GM19240 (cell line): ENCODE results near the gene ZC2HC1C.
A peak's percentile ranks its signal among the peaks of the same experiment; 100 is the strongest.
"Not testable (repeated sequence)": the region's sequence is repeated elsewhere in the genome, so short reads cannot be mapped to it uniquely, and the experiment has no call there.

Source experiments
- DNase-seq: peaks from one replicate; pipeline ENCODE4 v3.0.0; 2011; ENCODE audit warnings: low spot score; ENCODE audit not compliant: insufficient read length

The ZC2HC1C gene

GRCh38 chr14:75054421-75054820 lies 15.0 kb upstream of the ZC2HC1C start:
- DNase-seq = no peak

GRCh38 chr14:75059642-75060041 lies 9.8 kb upstream of the ZC2HC1C start:
- DNase-seq = no peak

GRCh38 chr14:75060420-75060819 lies 9.0 kb upstream of the ZC2HC1C start:
- DNase-seq = no peak

- no peak for DNase-seq
Observed at GRCh38 chr14:75063013-75063412, 6.4 kb upstream of the ZC2HC1C start.

GRCh38 chr14:75063491-75064204 lies 5.8 kb upstream of the ZC2HC1C start, which contains the start of gene ACYP1:
ACYP1 (minus strand) TSS chr14:75064024; CDS start chr14:75063553, 471 bp downstream.
- peak; percentile 74 for DNase-seq

- DNase-seq = no peak
Observed at GRCh38 chr14:75064205-75064567, 5.3 kb upstream of the ZC2HC1C start.

- DNase-seq = no peak
Observed at GRCh38 chr14:75066691-75067090, 2.8 kb upstream of the ZC2HC1C start.

GRCh38 chr14:75067212-75067611 lies 2.2 kb upstream of the ZC2HC1C start:
- DNase-seq = no peak

- not testable (repeated sequence) for DNase-seq
Observed at GRCh38 chr14:75067765-75068164, 1.7 kb upstream of the ZC2HC1C start.

- no peak for DNase-seq
Observed at GRCh38 chr14:75068294-75069120, 934 bp upstream of the ZC2HC1C start.

GRCh38 chr14:75069811-75070145 lies 337 bp downstream of the ZC2HC1C start:
- no peak for DNase-seq

GRCh38 chr14:75070383-75070782 lies 942 bp downstream of the ZC2HC1C start:
- DNase-seq = no peak

GRCh38 chr14:75077794-75078193 lies 8.4 kb downstream of the ZC2HC1C start:
- DNase-seq = no peak

GRCh38 chr14:75079521-75079920 lies 10.1 kb downstream of the ZC2HC1C start:
- DNase-seq = no peak

- no peak for DNase-seq
Observed at GRCh38 chr14:75081660-75082229, 12.3 kb downstream of the ZC2HC1C start.

GRCh38 chr14:75083271-75083670 lies 13.8 kb downstream of the ZC2HC1C start:
- DNase-seq = no peak

- DNase-seq = no peak
Observed at GRCh38 chr14:75084513-75084912, 15.1 kb downstream of the ZC2HC1C start.

GRCh38 chr14:75088153-75088552 lies 18.7 kb downstream of the ZC2HC1C start:
- DNase-seq = no peak

- DNase-seq = no peak
Observed at GRCh38 chr14:75088566-75089373, 19.3 kb downstream of the ZC2HC1C start.

- DNase-seq = no peak
Observed at GRCh38 chr14:75090353-75090752, 20.9 kb downstream of the ZC2HC1C start.

- DNase-seq = no peak
Observed at GRCh38 chr14:75091251-75091650, 21.8 kb downstream of the ZC2HC1C start.

GRCh38 chr14:75092698-75093097 lies 23.3 kb downstream of the ZC2HC1C start:
- DNase-seq = no peak
